Smooth muscle cell (in vitro differentiated cells): ENCODE data around the gene MICU1. TPM values are rescaled to one million over a fixed set of nuclear protein-coding genes. Genes with fewer than 3 reads are reported as not detected.

Source experiments
- DNase-seq: peaks from one replicate; lab custom pipeline; 2025; ENCODE audit not compliant: unreplicated experiment; lab: John Stamatoyannopoulos, UW
- H2AFZ ChIP-seq: fragments of 200-600 bp; sonication (generic); 2 replicates; pipeline ENCODE4 v1.6.0; 2016; ENCODE audit warnings: antibody characterized with exemption, low read depth, mild to moderate bottlenecking
- H3F3A ChIP-seq: fragments of 200-600 bp; sonication (generic); 2 replicates; pipeline ENCODE4 v1.6.0; 2017; ENCODE audit warnings: antibody characterized with exemption, low read depth
- H3K27ac ChIP-seq: fragments of 200-600 bp; sonication (generic); 2 replicates; pipeline ENCODE4 v1.5.1; 2016; ENCODE audit warnings: low read depth, mild to moderate bottlenecking
- H3K27me3 ChIP-seq: fragments of 200-600 bp; sonication (generic); 2 replicates; pipeline ENCODE4 v1.6.1; 2016; ENCODE audit warnings: low read depth, mild to moderate bottlenecking
- H3K36me3 ChIP-seq: fragments of 200-600 bp; sonication (generic); 2 replicates; pipeline ENCODE4 v1.5.1; 2016; ENCODE audit warnings: low read depth
- H3K4me1 ChIP-seq: fragments of 200-600 bp; sonication (generic); 2 replicates; pipeline ENCODE4 v1.5.1; 2016; ENCODE audit warnings: low read depth
- H3K4me2 ChIP-seq: fragments of 200-600 bp; sonication (generic); 2 replicates; pipeline ENCODE4 v1.6.0; 2016; ENCODE audit warnings: mild to moderate bottlenecking
- H3K4me3 ChIP-seq: fragments of 200-600 bp; sonication (generic); 2 replicates; pipeline ENCODE4 v1.5.1; 2016; ENCODE audit warnings: mild to moderate bottlenecking
- H3K79me2 ChIP-seq: fragments of 200-600 bp; sonication (generic); 2 replicates; pipeline ENCODE4 v1.6.0; 2016; ENCODE audit warnings: low read depth, mild to moderate bottlenecking
- H3K9ac ChIP-seq: fragments of 200-600 bp; sonication (generic); 2 replicates; pipeline ENCODE4 v1.6.0; 2016; ENCODE audit warnings: low read depth
- H3K9me3 ChIP-seq: fragments of 200-600 bp; sonication (generic); replicated peaks from 2 replicates; pipeline ENCODE4 v1.5.1; 2016; ENCODE audit warnings: low read depth
- H4K20me1 ChIP-seq: fragments of 200-600 bp; sonication (generic); 2 replicates; pipeline ENCODE4 v1.6.0; 2016; ENCODE audit warnings: low read depth
- CTCF ChIP-seq: fragments of 200-600 bp; sonication (generic); IDR thresholded peaks from 2 replicates; pipeline ENCODE4 v1.5.1; 2017; ENCODE audit warnings: borderline replicate concordance, mild to moderate bottlenecking, antibody characterized with exemption; ENCODE audit not compliant: insufficient read depth, poor library complexity, severe bottlenecking
- WGBS: methylation state at CpG from one replicate; pipeline ENCODE4 v1.1.7; 2016; ENCODE audit warnings: low lambda C conversion rate; 5-methylcytosine and 5-hydroxymethylcytosine counted together
- polyA plus RNA-seq: library from polyadenylated mRNA; unstranded; fragments of >200 nt; fragmentation: Nextera tagmentation; extraction: Ambion mirVana; gene quantifications from 2 replicates; pipeline ENCODE4 v1.2.1, GENCODE V29; 2016
- total RNA-seq: library from RNA; depleted of rRNA; stranded (reverse); fragments of >200 nt; gene quantifications from 2 replicates; pipeline ENCODE4 v1.2.3, GENCODE V29; 2014

Gene MICU1
- total and polyA plus RNA-seq, 2 experiments from 2014 or later: 35.0 to 35.1 TPM

GRCh38 chr10:72502581-72502980 is 123.3 kb downstream of the MICU1 start:
- Histone ChIP-seq H3K9ac (no peak overlapping the region), H3K27me3 (no peaks in the 10 kb centered on the region), H3K36me3 (no peaks in the 10 kb centered on the region), H3K79me2 (no peaks in the 10 kb centered on the region), H3F3A (no peaks in the 10 kb centered on the region), H3K27ac (no peak overlapping the region), H3K4me3 (no peak overlapping the region), H4K20me1 (no peaks in the 10 kb centered on the region), H2AFZ (no peak overlapping the region), H3K9me3 (peaks cover 4% of the 10 kb centered on the region), H3K4me2 (no peak overlapping the region), H3K4me1 (no peaks in the 10 kb centered on the region)
- WGBS: 67% methylated on average over 3 of the region's 3 CpGs
- no peak for DNase-seq
- TF ChIP-seq CTCF: no peak

GRCh38 chr10:72499701-72500100 is 126.2 kb downstream of the MICU1 start:
- Histone ChIP-seq H3K79me2 (no peaks in the 10 kb centered on the region), H3K27me3 (no peaks in the 10 kb centered on the region), H3K36me3 (no peaks in the 10 kb centered on the region), H3K9ac (no peak overlapping the region), H3K4me3 (no peak overlapping the region), H4K20me1 (no peaks in the 10 kb centered on the region), H3K4me1 (no peaks in the 10 kb centered on the region), H3K4me2 (no peak overlapping the region), H3K27ac (no peak overlapping the region), H3F3A (no peaks in the 10 kb centered on the region), H3K9me3 (no peaks in the 10 kb centered on the region), H2AFZ (no peak overlapping the region)
- no peak for DNase-seq
- no peak for TF ChIP-seq CTCF
- 90% methylated on average over 1 of the region's 1 CpG for WGBS

- Histone ChIP-seq H3K9me3 (no peaks in the 10 kb centered on the region), H3K27me3 (no peaks in the 10 kb centered on the region), H2AFZ (no peak overlapping the region), H4K20me1 (no peaks in the 10 kb centered on the region), H3K4me2 (no peak overlapping the region), H3K4me3 (no peak overlapping the region), H3K9ac (no peak overlapping the region), H3K36me3 (no peaks in the 10 kb centered on the region), H3K4me1 (no peaks in the 10 kb centered on the region), H3K27ac (no peak overlapping the region), H3F3A (no peaks in the 10 kb centered on the region), H3K79me2 (no peaks in the 10 kb centered on the region)
- WGBS: 68% methylated on average over 4 of the region's 4 CpGs
- no peak for DNase-seq
- no peak for TF ChIP-seq CTCF
These were observed 134.9 kb downstream of the MICU1 start for GRCh38 chr10:72490951-72491350.

GRCh38 chr10:72487521-72487920 is 138.4 kb downstream of the MICU1 start:
- H3K4me2 ChIP-seq: no peak overlapping the region
- no peak overlapping the region for H3K27ac ChIP-seq
- no peaks in the 10 kb centered on the region for H4K20me1 ChIP-seq
- no peaks in the 10 kb centered on the region for H3K36me3 ChIP-seq
- DNase-seq: no peak
- H3K4me1 ChIP-seq: no peaks in the 10 kb centered on the region
- H2AFZ ChIP-seq: no peak overlapping the region
- H3F3A ChIP-seq: no peaks in the 10 kb centered on the region
- H3K27me3 ChIP-seq: no peaks in the 10 kb centered on the region
- no peak for TF ChIP-seq CTCF
- H3K9me3 ChIP-seq: no peaks in the 10 kb centered on the region
- H3K4me3 ChIP-seq: no peak overlapping the region
- no peak overlapping the region for H3K9ac ChIP-seq
- 85% methylated on average over 3 of the region's 3 CpGs for WGBS
- H3K79me2 ChIP-seq: no peaks in the 10 kb centered on the region
